Measurements from ENCODE around the gene MAD1L1. TPM values are rescaled to one million over a fixed set of nuclear protein-coding genes. Genes with fewer than 3 reads are reported as not detected.

Gene MAD1L1
- total and polyA plus RNA-seq, 2 of the 4 experiments (the other 2 are of a cell fraction): 29.0 to 40.9 TPM

- intact Hi-C loops (cut with micrococcal nuclease): no loop called here
- Histone ChIP-seq H4K5ac (ENCODE audit: low read depth, low read length) (no peak overlapping the region), H3K27ac (ENCODE audit: insufficient read depth, low read length) (no peak overlapping the region), H3K56ac (ENCODE audit: extremely low read depth, insufficient read depth, low read length) (no peak overlapping the region), H3K18ac (ENCODE audit: low read depth, low read length) (no peak overlapping the region), H4K91ac (ENCODE audit: insufficient read depth, low read depth, low read length) (no peak overlapping the region), H3K9me1 (ENCODE audit: insufficient read depth, low read length) (peaks cover 6% of the 10 kb centered on the region; the same call in 1 of the 2 replicates), H2BK15ac (ENCODE audit: low read depth, low read length) (no peak overlapping the region), H3K4ac (ENCODE audit: low read depth, low read length) (no peak overlapping the region), H2BK5ac (ENCODE audit: low read depth, low read length, poor library complexity, severe bottlenecking) (no peak overlapping the region), H3K36me3 (ENCODE audit: control insufficient read depth, insufficient read depth, low read length) (peaks cover 21% of the 10 kb centered on the region), H2AFZ (replicated peaks; ENCODE audit: low read length, poor library complexity) (no peak overlapping the region), H4K20me1 (ENCODE audit: insufficient read depth, low read length) (peaks cover 4% of the 10 kb centered on the region), H3K4me3 (ENCODE audit: insufficient read depth, low read depth, low read length) (no peak overlapping the region), H3K14ac (replicated peaks; ENCODE audit: low read depth, low read length) (no peak overlapping the region), H3K23ac (ENCODE audit: low read depth, low read length) (no peak overlapping the region), H2AK5ac (ENCODE audit: low read depth, low read length) (no peak overlapping the region), H2BK20ac (ENCODE audit: low read depth, low read length) (no peak overlapping the region), H3K27me3 (ENCODE audit: control insufficient read depth, insufficient read depth, low read length) (no peaks in the 10 kb centered on the region), H2AK9ac (replicated peaks; ENCODE audit: low read depth, low read length, poor library complexity) (no peak overlapping the region), H3K4me2 (ENCODE audit: low read depth, low read length) (no peak overlapping the region), H3K79me1 (ENCODE audit: low read depth in 1 of 2, low read length in 2 of 2) (peaks cover 0 to 28% of the 10 kb centered on the region in 2 experiments), H3K4me1 (ENCODE audit: control insufficient read depth, insufficient read depth, low read length) (peaks cover 8% of the 10 kb centered on the region), H3K9ac (ENCODE audit: low read depth, low read length) (no peak overlapping the region), H3K9me3 (ENCODE audit: control insufficient read depth, insufficient read depth, low read length) (no peaks in the 10 kb centered on the region), H2BK120ac (ENCODE audit: low read depth, low read length) (no peak overlapping the region), H4K8ac (ENCODE audit: low read depth in 2 of 2, low read length in 2 of 2) (no peak overlapping the region)
- DNase-seq (no peak), ATAC-seq (ENCODE audit: low read depth) (no peak)
- TF ChIP-seq MAFK (IDR thresholded peaks at IDR 0.05; ENCODE audit: low read depth, low read length): no peak
- no peak for TF ChIP-seq FOS (IDR thresholded peaks at IDR 0.05; ENCODE audit: low read depth, low read length)
- no peak for TF ChIP-seq BHLHE40 (IDR thresholded peaks at IDR 0.05; ENCODE audit: low read depth, low read length)
- no peak for TF ChIP-seq POLR2A (IDR thresholded peaks at IDR 0.05; ENCODE audit: low read depth, low read length)
- TF ChIP-seq USF2 (IDR thresholded peaks at IDR 0.05; ENCODE audit: low read depth, low read length): no peak
- TF ChIP-seq RCOR1 (IDR thresholded peaks at IDR 0.05; ENCODE audit: insufficient replicate concordance, low read length): no peak
- TF ChIP-seq CEBPB (IDR thresholded peaks at IDR 0.05; ENCODE audit: low read depth, low read length): no peak
- no peak for TF ChIP-seq RFX5 (IDR thresholded peaks at IDR 0.05; ENCODE audit: low read depth, low read length)
- no peak for TF ChIP-seq MAZ (IDR thresholded peaks at IDR 0.05; ENCODE audit: borderline replicate concordance, low read depth, low read length)
- TF ChIP-seq RAD21 (IDR thresholded peaks at IDR 0.05; ENCODE audit: low read length): no peak
- no peak for TF ChIP-seq CTCF (conservative IDR thresholded peaks at IDR 0.05; ENCODE audit: low read depth, low read length)
- no peak for TF ChIP-seq NFE2L2 (IDR thresholded peaks at IDR 0.05; ENCODE audit: low read depth, low read length)
- TF ChIP-seq SMC3 (IDR thresholded peaks at IDR 0.05; ENCODE audit: low read depth, low read length): no peak
- dilution Hi-C loops (cut with HindIII; ENCODE audit: low sequenced_read_pairs, unreplicated experiment): no loop called here
- POLR2A ChIA-PET (ENCODE audit: unreplicated experiment): no interaction called here
- in situ Hi-C loops (cut with MboI; ENCODE audit: low sequenced_read_pairs): no loop called here
- no TSS peak for BruUV-seq (replicated peaks)
- CTCF ChIA-PET: no interaction called here
- 100% methylated on average over 7 of the region's 16 CpGs; no CpG with 5 or more reads in 1 of the 2 experiments for WGBS, 2 experiments (ENCODE audit: extremely low coverage in 2 of 2, insufficient read length in 1 of 2)
Measured at GRCh38 chr7:2199528-2199927, 33.2 kb downstream of the MAD1L1 start.
